Osteoblast (primary cell): ENCODE data around the gene GTPBP10. TPM values are rescaled to one million over a fixed set of nuclear protein-coding genes. Genes with fewer than 3 reads are reported as not detected.

Source experiments
- DNase-seq: peaks from one replicate; pipeline ENCODE4 v3.0.0; 2011; ENCODE audit warnings: low spot score, mixed read lengths; ENCODE audit not compliant: insufficient read length; ENCODE audit errors: missing footprints
- H2AFZ ChIP-seq: 2 replicates; pipeline ENCODE4 v1.6.0; 2011; ENCODE audit warnings: mild to moderate bottlenecking, low read length
- H3K27ac ChIP-seq: 2 replicates; pipeline ENCODE4 v1.5.1; 2011; ENCODE audit warnings: mild to moderate bottlenecking, low read depth, low read length, moderate library complexity
- H3K27me3 ChIP-seq: 2 replicates; pipeline ENCODE4 v1.6.0; 2012; ENCODE audit warnings: mild to moderate bottlenecking, control low read depth, inconsistent platforms, low read length, moderate library complexity; ENCODE audit not compliant: insufficient read depth
- H3K36me3 ChIP-seq: 2 replicates; pipeline ENCODE4 v1.5.1; 2011; ENCODE audit warnings: mild to moderate bottlenecking, low read length, control low read depth, moderate library complexity; ENCODE audit not compliant: insufficient read depth
- H3K4me1 ChIP-seq: 2 replicates; pipeline ENCODE4 v1.5.1; 2011; ENCODE audit warnings: mild to moderate bottlenecking, low read length, control low read depth, moderate library complexity; ENCODE audit not compliant: insufficient read depth
- H3K4me2 ChIP-seq: 2 replicates; pipeline ENCODE4 v1.6.0; 2011; ENCODE audit warnings: mild to moderate bottlenecking, low read length; ENCODE audit not compliant: insufficient read depth
- H3K4me3 ChIP-seq: fragments of 200-600 bp; sonication (generic); 3 replicates; pipeline ENCODE4 v1.5.1; 2012; ENCODE audit warnings: mild to moderate bottlenecking, low read length, inconsistent platforms; ENCODE audit not compliant: insufficient read depth
- H3K79me2 ChIP-seq: 2 replicates; pipeline ENCODE4 v1.6.0; 2012; ENCODE audit warnings: mild to moderate bottlenecking, low read length, control low read depth, inconsistent platforms; ENCODE audit not compliant: insufficient read depth
- H3K9me3 ChIP-seq: 2 replicates; pipeline ENCODE4 v1.5.1; 2011; ENCODE audit warnings: low read depth, low read length, control low read depth
- H4K20me1 ChIP-seq: 2 replicates; pipeline ENCODE4 v1.6.0; 2012; ENCODE audit warnings: mild to moderate bottlenecking, low read length, control low read depth; ENCODE audit not compliant: insufficient read depth
- total RNA-seq: library from RNA; depleted of rRNA; stranded (reverse); fragments of >200 nt; gene quantifications from 2 replicates; pipeline ENCODE4 v1.2.3, GENCODE V29; 2012
- TF ChIP-seq, protein P1 (sequence below): IDR thresholded peaks from 2 replicates; pipeline ENCODE4 v1.5.1; 2011; ENCODE audit warnings: mild to moderate bottlenecking, low read depth, low read length, moderate library complexity; ENCODE audit errors: extremely low read depth

Gene GTPBP10
- total RNA-seq, 1 donor, result 21.0 TPM

DNA sequence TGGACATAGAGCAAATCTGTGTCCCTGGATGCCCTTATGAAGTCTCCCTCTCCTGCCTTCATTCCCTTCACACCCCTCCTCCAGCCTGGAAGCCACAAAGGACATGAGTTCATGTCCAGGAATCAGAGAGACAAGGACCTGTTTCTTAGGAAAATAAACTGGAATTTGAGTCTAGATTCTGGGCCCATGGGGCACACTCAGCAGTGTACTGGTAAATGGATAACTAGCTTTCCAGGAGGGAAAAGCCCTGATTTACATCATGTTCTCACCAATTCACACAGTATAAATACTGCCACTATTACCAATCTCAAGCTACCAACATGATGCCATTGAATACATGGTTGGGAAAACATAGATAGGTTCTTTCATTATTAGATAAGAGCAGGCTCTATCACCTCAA lies 35.3 kb upstream of the GTPBP10 start:
- TF ChIP-seq, protein P1, sequence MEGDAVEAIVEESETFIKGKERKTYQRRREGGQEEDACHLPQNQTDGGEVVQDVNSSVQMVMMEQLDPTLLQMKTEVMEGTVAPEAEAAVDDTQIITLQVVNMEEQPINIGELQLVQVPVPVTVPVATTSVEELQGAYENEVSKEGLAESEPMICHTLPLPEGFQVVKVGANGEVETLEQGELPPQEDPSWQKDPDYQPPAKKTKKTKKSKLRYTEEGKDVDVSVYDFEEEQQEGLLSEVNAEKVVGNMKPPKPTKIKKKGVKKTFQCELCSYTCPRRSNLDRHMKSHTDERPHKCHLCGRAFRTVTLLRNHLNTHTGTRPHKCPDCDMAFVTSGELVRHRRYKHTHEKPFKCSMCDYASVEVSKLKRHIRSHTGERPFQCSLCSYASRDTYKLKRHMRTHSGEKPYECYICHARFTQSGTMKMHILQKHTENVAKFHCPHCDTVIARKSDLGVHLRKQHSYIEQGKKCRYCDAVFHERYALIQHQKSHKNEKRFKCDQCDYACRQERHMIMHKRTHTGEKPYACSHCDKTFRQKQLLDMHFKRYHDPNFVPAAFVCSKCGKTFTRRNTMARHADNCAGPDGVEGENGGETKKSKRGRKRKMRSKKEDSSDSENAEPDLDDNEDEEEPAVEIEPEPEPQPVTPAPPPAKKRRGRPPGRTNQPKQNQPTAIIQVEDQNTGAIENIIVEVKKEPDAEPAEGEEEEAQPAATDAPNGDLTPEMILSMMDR, result no peak
- Histone ChIP-seq H3K79me2 (no peaks in the 10 kb centered on the region), H2AFZ (no peak overlapping the region), H3K36me3 (no peaks in the 10 kb centered on the region), H3K27ac (no peak overlapping the region), H3K4me1 (no peaks in the 10 kb centered on the region), H3K27me3 (no peaks in the 10 kb centered on the region), H4K20me1 (no peaks in the 10 kb centered on the region), H3K4me2 (no peak overlapping the region), H3K4me3 (no peak overlapping the region), H3K9me3 (no peaks in the 10 kb centered on the region)
- DNase-seq, result no peak

DNA sequence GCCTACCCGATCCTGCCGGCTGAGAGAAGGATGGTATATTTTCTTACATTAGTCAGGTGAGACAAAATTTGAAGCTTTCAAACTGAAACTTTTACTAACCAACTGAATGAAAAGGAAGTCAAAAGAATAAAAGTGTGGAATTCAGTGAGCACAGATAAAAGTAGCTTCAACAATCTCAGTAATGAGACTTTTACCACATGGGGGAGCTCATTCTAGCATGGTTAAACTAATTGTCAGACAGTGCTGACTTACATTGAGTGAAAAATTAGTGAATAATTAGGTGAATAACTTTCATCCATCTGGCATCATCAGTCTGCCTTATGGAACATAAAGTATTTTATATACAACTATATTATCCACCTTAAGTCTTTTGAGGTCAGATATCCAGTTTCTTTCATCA lies 33.8 kb upstream of the GTPBP10 start:
- Histone ChIP-seq H3K36me3 (no peaks in the 10 kb centered on the region), H2AFZ (no peak overlapping the region), H3K4me3 (no peak overlapping the region), H4K20me1 (no peaks in the 10 kb centered on the region), H3K79me2 (no peaks in the 10 kb centered on the region), H3K27me3 (no peaks in the 10 kb centered on the region), H3K27ac (no peak overlapping the region), H3K4me1 (no peaks in the 10 kb centered on the region), H3K4me2 (no peak overlapping the region), H3K9me3 (no peaks in the 10 kb centered on the region)
- no peak for DNase-seq
- TF ChIP-seq, protein P1, result peak; percentile 38

DNA sequence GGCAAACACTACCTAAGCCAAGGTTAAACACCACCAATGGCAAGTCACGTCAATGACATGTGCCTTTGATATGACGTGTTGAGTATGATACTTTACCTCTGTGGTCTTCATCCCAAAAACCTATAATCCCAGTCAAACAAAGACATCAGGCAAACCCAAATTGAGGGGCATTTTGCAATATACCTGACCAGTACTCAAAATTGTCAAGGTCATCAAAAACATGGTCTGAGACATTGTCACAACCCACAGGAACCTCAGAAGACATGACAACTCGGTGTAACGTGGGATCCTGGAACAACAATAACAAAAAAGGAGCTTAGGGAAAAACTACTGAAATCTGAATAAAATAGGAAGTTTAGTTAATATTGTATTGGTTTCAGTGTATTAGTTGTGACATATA lies 32.6 kb upstream of the GTPBP10 start:
- no peak overlapping the region for H3K27ac ChIP-seq
- no peak for DNase-seq
- H3K4me2 ChIP-seq, result no peak overlapping the region
- no peak overlapping the region for H3K4me3 ChIP-seq
- no peaks in the 10 kb centered on the region for H4K20me1 ChIP-seq
- no peaks in the 10 kb centered on the region for H3K4me1 ChIP-seq
- H2AFZ ChIP-seq, result no peak overlapping the region
- TF ChIP-seq, protein P1, result no peak
- H3K9me3 ChIP-seq, result no peaks in the 10 kb centered on the region
- H3K27me3 ChIP-seq, result peaks cover 1% of the 10 kb centered on the region
- no peaks in the 10 kb centered on the region for H3K79me2 ChIP-seq
- H3K36me3 ChIP-seq, result no peaks in the 10 kb centered on the region

DNA sequence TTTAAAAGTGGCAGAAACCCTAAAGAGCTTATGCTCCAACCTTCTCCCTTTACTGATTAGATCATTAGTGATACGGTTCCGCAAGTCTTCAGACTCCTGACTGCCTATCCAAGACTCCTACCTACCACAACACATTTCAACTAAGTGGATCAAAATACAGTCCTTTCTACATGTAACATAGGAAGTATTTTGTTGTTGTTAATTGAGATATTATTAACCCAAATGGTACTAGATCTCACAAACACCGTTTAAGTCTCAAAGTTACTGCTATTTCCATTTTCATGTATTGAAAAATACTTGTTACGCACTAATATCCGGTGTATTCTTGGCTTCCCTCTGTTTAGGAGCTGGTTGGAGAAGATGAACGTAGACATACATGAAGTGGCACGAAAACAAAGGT lies 26.5 kb upstream of the GTPBP10 start:
- peaks cover 3% of the 10 kb centered on the region for H3K4me1 ChIP-seq
- no peaks in the 10 kb centered on the region for H3K36me3 ChIP-seq
- peaks cover 48% of the 10 kb centered on the region for H3K27me3 ChIP-seq
- no peak for DNase-seq
- H3K27ac ChIP-seq, result no peak overlapping the region
- no peaks in the 10 kb centered on the region for H3K79me2 ChIP-seq
- no peak overlapping the region for H3K4me2 ChIP-seq
- no peak overlapping the region for H3K4me3 ChIP-seq
- TF ChIP-seq, protein P1, result no peak
- H4K20me1 ChIP-seq, result no peaks in the 10 kb centered on the region
- no peaks in the 10 kb centered on the region for H3K9me3 ChIP-seq
- no peak overlapping the region for H2AFZ ChIP-seq
